PC-3 (cell line): ENCODE results near the gene AGL. TPM values are rescaled to one million over a fixed set of nuclear protein-coding genes. Genes with fewer than 3 reads are reported as not detected.

Experiments
- total RNA-seq: library from RNA; depleted of rRNA; stranded (reverse); fragments of >200 nt; gene quantifications from 2 replicates; pipeline ENCODE4 v1.2.3, GENCODE V29; 2014; rRNA removed

The AGL gene
- total RNA-seq, 1 experiment from 2014 or later = 8.7 TPM

Other genes with a start within 250 kb of the AGL start
- gene PALMD, start 204.2 kb upstream of the AGL start, total RNA-seq = 8.0 and 8.2 TPM in 2 replicates
- 14.5 and 16.3 TPM in 2 replicates for gene FRRS1, start 83.7 kb upstream of the AGL start, total RNA-seq
- gene SLC35A3, start 119.6 kb downstream of the AGL start, total RNA-seq = 31.4 and 46.5 TPM in 2 replicates